ENCODE measurements around the gene C3orf20. TPM values are rescaled to one million over a fixed set of nuclear protein-coding genes. Genes with fewer than 3 reads are reported as not detected.

C3orf20 gene
- total and polyA plus RNA-seq, 2 experiments from 2014 or later = not detected

- Histone ChIP-seq H3K27me3 (ENCODE audit: insufficient read depth) (no peaks in the 10 kb centered on the region), H3K27ac (ENCODE audit: low read depth) (no peak overlapping the region), H3K4me2 (no peak overlapping the region), H3F3A (replicated peaks; ENCODE audit: low read depth) (no peaks in the 10 kb centered on the region), H2AFZ (no peak overlapping the region), H4K20me1 (replicated peaks; ENCODE audit: insufficient read depth) (no peaks in the 10 kb centered on the region), H3K9me2 (ENCODE audit: insufficient read depth) (no peaks in the 10 kb centered on the region), H3K79me2 (replicated peaks; ENCODE audit: insufficient read depth) (no peaks in the 10 kb centered on the region), H3K4me3 (no peak overlapping the region), H3K4me1 (ENCODE audit: insufficient read depth) (peaks cover 7% of the 10 kb centered on the region), H3K36me3 (ENCODE audit: insufficient read depth) (no peaks in the 10 kb centered on the region)
- ATAC-seq (no peak), DNase-seq (ENCODE audit: low spot score) (no peak)
- Mint-ChIP-seq H3K4me3 (no peak overlapping the region), H3K4me1 (peaks cover 26% of the 10 kb centered on the region), H3K27me3 (ENCODE audit: insufficient read depth, low read depth, poor library complexity) (peaks cover 2% of the 10 kb centered on the region), H3K27ac (no peak overlapping the region), H3K9me3 (no peaks in the 10 kb centered on the region; the same call in 2 of the 3 replicates), H3K36me3 (ENCODE audit: low read depth) (no peaks in the 10 kb centered on the region)
- no peak for TF ChIP-seq JUNB (IDR thresholded peaks at IDR 0.05; ENCODE audit: unreplicated experiment)
- no peak for TF ChIP-seq REST (IDR thresholded peaks at IDR 0.05; ENCODE audit: unreplicated experiment)
- TF ChIP-seq ZNF331 (CRISPR knock-in tag; IDR thresholded peaks at IDR 0.05; ENCODE audit: low read depth) = no peak
- TF ChIP-seq STAT1 (IDR thresholded peaks at IDR 0.05; ENCODE audit: unreplicated experiment) = no peak
- no peak for TF ChIP-seq EZH2phosphoT487 (IDR thresholded peaks at IDR 0.05; ENCODE audit: unreplicated experiment)
- TF ChIP-seq EZH2 (IDR thresholded peaks at IDR 0.05; ENCODE audit: low read depth, unreplicated experiment) = no peak
- no peak for TF ChIP-seq ZNF462 (CRISPR knock-in tag; IDR thresholded peaks at IDR 0.05)
- TF ChIP-seq, protein P1, sequence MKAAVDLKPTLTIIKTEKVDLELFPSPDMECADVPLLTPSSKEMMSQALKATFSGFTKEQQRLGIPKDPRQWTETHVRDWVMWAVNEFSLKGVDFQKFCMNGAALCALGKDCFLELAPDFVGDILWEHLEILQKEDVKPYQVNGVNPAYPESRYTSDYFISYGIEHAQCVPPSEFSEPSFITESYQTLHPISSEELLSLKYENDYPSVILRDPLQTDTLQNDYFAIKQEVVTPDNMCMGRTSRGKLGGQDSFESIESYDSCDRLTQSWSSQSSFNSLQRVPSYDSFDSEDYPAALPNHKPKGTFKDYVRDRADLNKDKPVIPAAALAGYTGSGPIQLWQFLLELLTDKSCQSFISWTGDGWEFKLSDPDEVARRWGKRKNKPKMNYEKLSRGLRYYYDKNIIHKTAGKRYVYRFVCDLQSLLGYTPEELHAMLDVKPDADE (IDR thresholded peaks at IDR 0.05) = no peak
- TF ChIP-seq POLR2AphosphoS5 (IDR thresholded peaks at IDR 0.05; ENCODE audit: low read depth) = no peak
- no peak for TF ChIP-seq CTCF (conservative IDR thresholded peaks at IDR 0.05; ENCODE audit: low read depth in 2 of 2)
- TF ChIP-seq CREB1 (CRISPR knock-in tag; IDR thresholded peaks at IDR 0.05; ENCODE audit: low read depth) = no peak
- no peak for TF ChIP-seq ZNF114 (CRISPR knock-in tag; IDR thresholded peaks at IDR 0.05)
- TF ChIP-seq NANOG (IDR thresholded peaks at IDR 0.05; ENCODE audit: borderline replicate concordance) = no peak
These were observed 119.5 kb downstream of the C3orf20 start for GRCh38 chr3:14794435-14794834.
